ENCODE results near the gene PIP5K1C. TPM values are rescaled to one million over a fixed set of nuclear protein-coding genes. Genes with fewer than 3 reads are reported as not detected.
A peak's percentile ranks its signal among the peaks of the same experiment; 100 is the strongest.

PIP5K1C gene
- total RNA-seq, 1 experiment from 2014 or later, result 13.3 TPM

DNA sequence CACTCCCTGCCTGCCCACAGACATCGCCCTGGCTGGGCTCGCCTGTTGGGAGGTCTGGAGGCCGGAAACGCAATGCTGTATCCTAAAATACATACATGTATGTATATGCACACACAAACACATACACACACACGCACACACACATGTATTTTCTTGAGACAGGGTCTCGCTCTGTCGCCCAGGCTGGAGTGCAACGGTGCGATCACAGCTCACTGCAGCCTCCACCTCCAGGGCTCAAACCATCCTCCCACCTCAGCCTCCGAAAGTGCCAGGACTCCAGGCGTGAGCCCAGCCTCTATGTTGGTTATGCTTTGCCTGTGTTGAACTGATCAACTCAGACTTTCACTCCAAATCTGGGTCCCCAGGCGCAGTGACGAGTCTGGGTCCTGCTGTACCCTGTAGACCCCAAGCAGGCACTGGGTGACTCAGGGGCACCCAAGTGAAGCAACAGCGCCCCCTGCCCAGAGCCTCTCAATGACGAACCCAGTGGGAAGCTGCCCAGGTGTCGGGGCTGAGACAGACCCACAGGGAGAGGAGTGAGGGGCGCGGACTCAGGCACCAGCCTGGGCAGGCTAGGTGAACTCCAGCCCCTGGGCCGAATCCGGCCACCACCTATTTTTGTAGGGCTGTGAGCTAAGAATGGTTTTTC, 46.3 kb downstream of the PIP5K1C start:
- no peaks in the 10 kb centered on the region for H3K4me1 Mint-ChIP-seq (ENCODE audit: insufficient read depth, unreplicated experiment)
- DNase-seq (ENCODE audit: unreplicated experiment), result peak; percentile 13
- peaks cover 28% of the 10 kb centered on the region for H3K36me3 Mint-ChIP-seq (ENCODE audit: insufficient read depth, unreplicated experiment)
- intact Hi-C loops (cut with micrococcal nuclease), result no loop called here
- no TSS peak for BruUV-seq (replicated peaks)
- no peaks in the 10 kb centered on the region for H3K27me3 Mint-ChIP-seq (ENCODE audit: insufficient read depth, unreplicated experiment)
- TF ChIP-seq, protein P1, sequence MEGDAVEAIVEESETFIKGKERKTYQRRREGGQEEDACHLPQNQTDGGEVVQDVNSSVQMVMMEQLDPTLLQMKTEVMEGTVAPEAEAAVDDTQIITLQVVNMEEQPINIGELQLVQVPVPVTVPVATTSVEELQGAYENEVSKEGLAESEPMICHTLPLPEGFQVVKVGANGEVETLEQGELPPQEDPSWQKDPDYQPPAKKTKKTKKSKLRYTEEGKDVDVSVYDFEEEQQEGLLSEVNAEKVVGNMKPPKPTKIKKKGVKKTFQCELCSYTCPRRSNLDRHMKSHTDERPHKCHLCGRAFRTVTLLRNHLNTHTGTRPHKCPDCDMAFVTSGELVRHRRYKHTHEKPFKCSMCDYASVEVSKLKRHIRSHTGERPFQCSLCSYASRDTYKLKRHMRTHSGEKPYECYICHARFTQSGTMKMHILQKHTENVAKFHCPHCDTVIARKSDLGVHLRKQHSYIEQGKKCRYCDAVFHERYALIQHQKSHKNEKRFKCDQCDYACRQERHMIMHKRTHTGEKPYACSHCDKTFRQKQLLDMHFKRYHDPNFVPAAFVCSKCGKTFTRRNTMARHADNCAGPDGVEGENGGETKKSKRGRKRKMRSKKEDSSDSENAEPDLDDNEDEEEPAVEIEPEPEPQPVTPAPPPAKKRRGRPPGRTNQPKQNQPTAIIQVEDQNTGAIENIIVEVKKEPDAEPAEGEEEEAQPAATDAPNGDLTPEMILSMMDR (IDR thresholded peaks at IDR 0.05; ENCODE audit: unreplicated experiment), result peak; percentile 14
- H3K27ac Mint-ChIP-seq (ENCODE audit: low read depth, unreplicated experiment), result no peak overlapping the region
- no peaks in the 10 kb centered on the region for H3K9me3 Mint-ChIP-seq (ENCODE audit: unreplicated experiment)
- POLR2A ChIA-PET, result no interaction called here
- H3K4me3 Mint-ChIP-seq (ENCODE audit: unreplicated experiment), result no peak overlapping the region
- CTCF ChIA-PET, result interaction anchor here (0.6 to 1.4 kb wide), 2 partner anchors 10 to 754 kb away, joined by 4 read pairs; no protein-coding TSS in a partner anchor

DNA sequence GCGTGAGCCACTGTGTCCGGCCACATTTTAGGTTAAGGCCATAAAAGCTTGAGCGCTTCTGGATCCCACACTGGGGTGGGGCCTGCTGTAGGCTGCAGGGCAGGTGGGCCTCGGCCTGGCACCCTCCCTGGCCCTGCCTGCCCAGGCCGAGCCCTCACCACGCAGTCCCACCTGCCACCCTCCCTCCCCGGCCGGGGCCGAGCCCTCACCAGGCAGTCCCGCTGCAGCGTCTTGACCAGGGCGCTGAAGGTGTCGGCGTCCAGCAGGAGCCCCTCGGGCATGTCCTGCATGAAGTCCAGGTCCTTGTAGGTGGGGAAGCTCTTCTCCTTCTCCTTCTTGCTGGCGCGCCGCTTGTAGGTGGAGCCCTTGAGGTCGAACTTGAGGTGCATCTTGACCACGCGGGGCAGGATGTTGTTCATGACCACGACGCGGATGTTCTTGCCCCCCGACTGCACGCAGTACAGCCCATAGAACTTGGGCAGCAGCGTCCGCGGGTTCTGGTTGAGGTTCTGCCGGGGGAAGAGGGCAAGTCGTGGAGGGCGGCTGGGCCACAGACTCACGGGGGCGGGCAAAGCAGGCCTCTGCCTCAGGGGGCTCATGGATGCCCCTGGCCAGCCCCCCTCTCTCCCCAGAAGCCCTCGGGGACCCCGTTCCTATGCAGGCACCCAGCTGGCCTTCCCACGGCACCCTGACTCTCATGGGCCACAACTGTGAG, 47.0 kb downstream of the PIP5K1C start:
- no peak overlapping the region for H3K4me3 Mint-ChIP-seq (ENCODE audit: unreplicated experiment)
- no peaks in the 10 kb centered on the region for H3K9me3 Mint-ChIP-seq (ENCODE audit: unreplicated experiment)
- no TSS peak for BruUV-seq (replicated peaks)
- no peaks in the 10 kb centered on the region for H3K4me1 Mint-ChIP-seq (ENCODE audit: insufficient read depth, unreplicated experiment)
- no peaks in the 10 kb centered on the region for H3K27me3 Mint-ChIP-seq (ENCODE audit: insufficient read depth, unreplicated experiment)
- ChIA-PET POLR2A (no interaction called here), CTCF (interaction anchor here (1.4 kb wide), 1 partner anchor 11 kb away, joined by 4 read pairs; no protein-coding TSS in a partner anchor)
- no peak for DNase-seq (ENCODE audit: unreplicated experiment)
- intact Hi-C loops (cut with micrococcal nuclease), result no loop called here
- H3K27ac Mint-ChIP-seq (ENCODE audit: low read depth, unreplicated experiment), result no peak overlapping the region
- TF ChIP-seq, protein P1 (IDR thresholded peaks at IDR 0.05; ENCODE audit: unreplicated experiment), result no peak
- peaks cover 28% of the 10 kb centered on the region for H3K36me3 Mint-ChIP-seq (ENCODE audit: insufficient read depth, unreplicated experiment)

DNA sequence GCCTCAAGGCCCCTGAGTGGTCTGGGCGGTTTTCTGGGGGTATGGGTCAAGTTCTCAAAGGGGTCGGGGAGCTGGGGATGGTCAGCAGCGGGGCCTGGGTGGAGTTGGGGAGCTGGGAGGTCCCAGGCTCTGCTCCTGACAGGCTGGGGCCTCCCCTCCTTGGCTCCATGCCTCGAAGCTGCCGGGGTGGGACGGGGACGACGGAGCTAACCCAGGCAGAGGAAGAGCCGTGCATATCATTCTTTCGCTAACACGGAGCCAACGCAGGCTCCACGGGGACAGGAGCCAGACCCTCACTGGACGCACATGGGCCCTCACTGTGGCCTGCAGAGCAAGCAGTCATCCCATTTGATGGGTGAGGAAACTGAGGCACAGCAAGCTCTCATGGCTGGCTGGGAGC, 47.8 kb downstream of the PIP5K1C start:
- Mint-ChIP-seq H3K27me3 (ENCODE audit: insufficient read depth, unreplicated experiment) (no peaks in the 10 kb centered on the region), H3K4me3 (ENCODE audit: unreplicated experiment) (no peak overlapping the region), H3K9me3 (ENCODE audit: unreplicated experiment) (no peaks in the 10 kb centered on the region), H3K27ac (ENCODE audit: low read depth, unreplicated experiment) (no peak overlapping the region), H3K4me1 (ENCODE audit: insufficient read depth, unreplicated experiment) (no peaks in the 10 kb centered on the region), H3K36me3 (ENCODE audit: insufficient read depth, unreplicated experiment) (peaks cover 24% of the 10 kb centered on the region)
- no peak for DNase-seq (ENCODE audit: unreplicated experiment)
- ChIA-PET CTCF (interaction anchor here (1.4 kb wide), 1 partner anchor 12 kb away, joined by 4 read pairs; no protein-coding TSS in a partner anchor), POLR2A (no interaction called here)
- intact Hi-C loops (cut with micrococcal nuclease), result no loop called here
- no TSS peak for BruUV-seq (replicated peaks)
- TF ChIP-seq, protein P1 (IDR thresholded peaks at IDR 0.05; ENCODE audit: unreplicated experiment), result no peak

DNA sequence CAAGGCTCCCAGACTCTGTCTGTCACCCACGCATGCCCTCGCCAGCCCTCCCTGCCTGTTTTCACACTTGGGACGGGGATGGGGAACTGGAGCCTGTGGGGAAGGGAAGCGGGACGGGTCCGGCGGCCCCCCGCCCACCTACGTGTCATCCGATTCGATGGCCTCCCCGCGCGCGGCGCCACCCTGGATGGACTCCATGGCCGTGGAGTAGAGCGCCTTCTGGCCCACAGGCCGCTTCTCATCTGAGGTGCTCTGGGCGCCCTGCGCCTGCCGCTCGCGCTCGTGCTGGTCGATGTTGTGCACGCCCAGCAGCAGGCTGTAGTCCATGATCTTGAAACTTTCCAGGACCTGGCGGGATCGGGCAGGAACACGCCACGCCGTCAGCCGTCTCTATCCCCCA, 48.6 kb downstream of the PIP5K1C start:
- intact Hi-C loops (cut with micrococcal nuclease), result no loop called here

More for the DNA sequence above, 48.6 kb downstream of the PIP5K1C start:
- no peak for DNase-seq (ENCODE audit: unreplicated experiment)
- Mint-ChIP-seq H3K27ac (ENCODE audit: low read depth, unreplicated experiment) (no peak overlapping the region), H3K4me1 (ENCODE audit: insufficient read depth, unreplicated experiment) (no peaks in the 10 kb centered on the region), H3K4me3 (ENCODE audit: unreplicated experiment) (no peak overlapping the region), H3K27me3 (ENCODE audit: insufficient read depth, unreplicated experiment) (no peaks in the 10 kb centered on the region), H3K9me3 (ENCODE audit: unreplicated experiment) (no peaks in the 10 kb centered on the region), H3K36me3 (ENCODE audit: insufficient read depth, unreplicated experiment) (peaks cover 17% of the 10 kb centered on the region)
- TF ChIP-seq, protein P1 (IDR thresholded peaks at IDR 0.05; ENCODE audit: unreplicated experiment), result no peak
- ChIA-PET CTCF (no interaction called here), POLR2A (no interaction called here)
- BruUV-seq (replicated peaks), result no TSS peak

Measured in MCF 10A (cell line).